ENCODE results near the gene MRNIP.

MRNIP gene

GRCh38 chr5:179870952-179871351, 12.3 kb upstream of the MRNIP start:
- Histone ChIP-seq H3K4me3 (replicated peaks; ENCODE audit: low read depth, low read length) (no peak overlapping the region), H3K36me3 (ENCODE audit: control insufficient read depth, insufficient read depth, low read length) (peaks cover 47% of the 10 kb centered on the region), H3K27me3 (replicated peaks; ENCODE audit: control insufficient read depth, insufficient read depth, low read length) (no peaks in the 10 kb centered on the region)
- TF ChIP-seq CTCF (IDR thresholded peaks at IDR 0.05; ENCODE audit: insufficient read depth, low read length, poor library complexity, severe bottlenecking), result no peak
- no peak for DNase-seq (ENCODE audit: extremely low read depth, insufficient read length)

- no peak for DNase-seq (ENCODE audit: extremely low read depth, insufficient read length)
- Histone ChIP-seq H3K4me3 (replicated peaks; ENCODE audit: low read depth, low read length) (no peak overlapping the region), H3K27me3 (replicated peaks; ENCODE audit: control insufficient read depth, insufficient read depth, low read length) (no peaks in the 10 kb centered on the region), H3K36me3 (ENCODE audit: control insufficient read depth, insufficient read depth, low read length) (peaks cover 45% of the 10 kb centered on the region)
- TF ChIP-seq CTCF (IDR thresholded peaks at IDR 0.05; ENCODE audit: insufficient read depth, low read length, poor library complexity, severe bottlenecking), result peak; percentile 19
Observed at GRCh38 chr5:179870403-179870903, 11.8 kb upstream of the MRNIP start.

GRCh38 chr5:179869641-179870402, 11.2 kb upstream of the MRNIP start:
- no peaks in the 10 kb centered on the region for H3K27me3 ChIP-seq (replicated peaks; ENCODE audit: control insufficient read depth, insufficient read depth, low read length)
- peaks cover 44% of the 10 kb centered on the region for H3K36me3 ChIP-seq (ENCODE audit: control insufficient read depth, insufficient read depth, low read length)
- TF ChIP-seq CTCF (IDR thresholded peaks at IDR 0.05; ENCODE audit: insufficient read depth, low read length, poor library complexity, severe bottlenecking), result no peak
- DNase-seq (ENCODE audit: extremely low read depth, insufficient read length), result no peak
- no peak overlapping the region for H3K4me3 ChIP-seq (replicated peaks; ENCODE audit: low read depth, low read length)

- peaks cover 43% of the 10 kb centered on the region for H3K36me3 ChIP-seq (ENCODE audit: control insufficient read depth, insufficient read depth, low read length)
- TF ChIP-seq CTCF (IDR thresholded peaks at IDR 0.05; ENCODE audit: insufficient read depth, low read length, poor library complexity, severe bottlenecking), result no peak
Observed at GRCh38 chr5:179869101-179869500, 10.5 kb upstream of the MRNIP start.

GRCh38 chr5:179868541-179868940, 9.9 kb upstream of the MRNIP start:
- no peak for DNase-seq (ENCODE audit: extremely low read depth, insufficient read length)
- Histone ChIP-seq H3K36me3 (ENCODE audit: control insufficient read depth, insufficient read depth, low read length) (peaks cover 45% of the 10 kb centered on the region), H3K4me3 (replicated peaks; ENCODE audit: low read depth, low read length) (no peak overlapping the region), H3K27me3 (replicated peaks; ENCODE audit: control insufficient read depth, insufficient read depth, low read length) (no peaks in the 10 kb centered on the region)
- no peak for TF ChIP-seq CTCF (IDR thresholded peaks at IDR 0.05; ENCODE audit: insufficient read depth, low read length, poor library complexity, severe bottlenecking)

More at GRCh38 chr5:179869101-179869500, 10.5 kb upstream of the MRNIP start:
- H3K4me3 ChIP-seq (replicated peaks; ENCODE audit: low read depth, low read length), result no peak overlapping the region
- no peak for DNase-seq (ENCODE audit: extremely low read depth, insufficient read length)
- H3K27me3 ChIP-seq (replicated peaks; ENCODE audit: control insufficient read depth, insufficient read depth, low read length), result no peaks in the 10 kb centered on the region
